Colonic mucosa (tissue), 4 donors: ENCODE measurements around the gene STARD5. TPM values are rescaled to one million over a fixed set of nuclear protein-coding genes. Genes with fewer than 3 reads are reported as not detected.
A peak's percentile ranks its signal among the peaks of the same experiment; 100 is the strongest.

Source experiments
- DNase-seq: peaks from one replicate; pipeline ENCODE4 v3.0.0-alpha.2; 2020
- H3K27ac ChIP-seq: fragments of 200-600 bp; one replicate; pipeline ENCODE4 v1.8.0; 2021
- H3K27me3 ChIP-seq: fragments of 200-600 bp; one replicate; pipeline ENCODE4 v1.8.0; 2021
- H3K36me3 ChIP-seq: fragments of 200-600 bp; one replicate; pipeline ENCODE4 v1.8.0; 2021
- H3K4me1 ChIP-seq: fragments of 200-600 bp; one replicate; pipeline ENCODE4 v1.8.0; 2021; ENCODE audit warnings: mild to moderate bottlenecking
- H3K4me3 ChIP-seq: fragments of 200-600 bp; one replicate; pipeline ENCODE4 v1.8.0; 2021
- H3K9ac ChIP-seq, 2 donors: one replicate each; pipeline ENCODE4 v1.7.0; 2013; ENCODE audit warnings: control low read depth in 2 of 2, low read depth in 2 of 2, low read length in 2 of 2
- H3K9me3 ChIP-seq: fragments of 200-600 bp; one replicate; pipeline ENCODE4 v1.8.0; 2021
- CTCF ChIP-seq: fragments of 200-600 bp; IDR thresholded peaks from one replicate; pipeline ENCODE4 v1.8.0; 2022; ENCODE audit warnings: antibody characterized with exemption, mild to moderate bottlenecking
- intact Hi-C: fragments of 100-400 bp; cut with DNase I; formaldehyde crosslinking; loops from one replicate; pipeline ENCODE4 v1.14.1; 2022
- total RNA-seq, 2 donors: library from RNA; stranded (reverse); fragmentation: NEBNext Ultra II Directional in 1 of 2; extraction: Animal tissue kit (Norgen Biotek cat#: 25700) in 1 of 2; gene quantifications; one replicate each; pipeline ENCODE4 v1.2.1, GENCODE V29; 2021
- donor health status: healthy.
- donor health status: DM: no; HTN: no; CAD: no.
- donor health status: DM: no; HTN: no; CAD: no.

Gene STARD5
- total RNA-seq, 2 donors from 2014 or later, result 34.7 to 38.7 TPM

- intact Hi-C loops, result no loop called here
- TF ChIP-seq CTCF, result no peak
These were observed 42.0 kb downstream of the STARD5 start for GRCh38 chr15:81281766-81282605.

GRCh38 chr15:81281456-81281735 is 42.5 kb downstream of the STARD5 start:
- no peak for TF ChIP-seq CTCF
- intact Hi-C loops, result no loop called here
- H3K9me3 ChIP-seq, result no peaks in the 10 kb centered on the region
- no peaks in the 10 kb centered on the region for H3K36me3 ChIP-seq
- no peak overlapping the region for H3K4me3 ChIP-seq
- H3K27ac ChIP-seq, result no peak overlapping the region
- H3K4me1 ChIP-seq, result no peaks in the 10 kb centered on the region
- no peak overlapping the region for H3K9ac ChIP-seq
- H3K27me3 ChIP-seq, result no peaks in the 10 kb centered on the region
- no peak for DNase-seq

More at GRCh38 chr15:81281766-81282605, 42.0 kb downstream of the STARD5 start:
- no peak overlapping the region for H3K4me3 ChIP-seq
- no peaks in the 10 kb centered on the region for H3K9me3 ChIP-seq
- H3K27ac ChIP-seq, result no peak overlapping the region
- no peak overlapping the region for H3K9ac ChIP-seq
- no peak for DNase-seq
- H3K27me3 ChIP-seq, result no peaks in the 10 kb centered on the region
- no peaks in the 10 kb centered on the region for H3K4me1 ChIP-seq
- no peaks in the 10 kb centered on the region for H3K36me3 ChIP-seq

GRCh38 chr15:81280696-81281455 is 43.1 kb downstream of the STARD5 start:
- H3K4me1 ChIP-seq, result no peaks in the 10 kb centered on the region
- H3K27ac ChIP-seq, result no peak overlapping the region
- H3K4me3 ChIP-seq, result no peak overlapping the region
- H3K9me3 ChIP-seq, result no peaks in the 10 kb centered on the region
- H3K36me3 ChIP-seq, result no peaks in the 10 kb centered on the region
- no peak for DNase-seq
- peak overlapping the region in 1 of 2 donors; percentile 41 for H3K9ac ChIP-seq
- H3K27me3 ChIP-seq, result no peaks in the 10 kb centered on the region
- no peak for TF ChIP-seq CTCF
- intact Hi-C loops, result no loop called here

GRCh38 chr15:81279621-81280485 is 44.1 kb downstream of the STARD5 start:
- Histone ChIP-seq H3K27me3 (no peaks in the 10 kb centered on the region), H3K4me1 (peaks cover under 1% of the 10 kb centered on the region), H3K27ac (no peak overlapping the region), H3K9me3 (no peaks in the 10 kb centered on the region), H3K9ac (peak overlapping the region in 1 of 2 donors; percentile 41), H3K36me3 (no peaks in the 10 kb centered on the region), H3K4me3 (no peak overlapping the region)
- intact Hi-C loops, result no loop called here
- no peak for DNase-seq
- no peak for TF ChIP-seq CTCF

- intact Hi-C loops, result no loop called here
- no peaks in the 10 kb centered on the region for H3K36me3 ChIP-seq
- peaks cover 2% of the 10 kb centered on the region for H3K4me1 ChIP-seq
- no peaks in the 10 kb centered on the region for H3K27me3 ChIP-seq
- H3K4me3 ChIP-seq, result no peak overlapping the region
- no peaks in the 10 kb centered on the region for H3K9me3 ChIP-seq
- H3K27ac ChIP-seq, result no peak overlapping the region
- no peak for TF ChIP-seq CTCF
- no peak overlapping the region for H3K9ac ChIP-seq
- no peak for DNase-seq
These were observed 45.5 kb downstream of the STARD5 start for GRCh38 chr15:81278306-81279029.
